ENCODE measurements around the gene ATP6V0D1.

Gene ATP6V0D1

DNA sequence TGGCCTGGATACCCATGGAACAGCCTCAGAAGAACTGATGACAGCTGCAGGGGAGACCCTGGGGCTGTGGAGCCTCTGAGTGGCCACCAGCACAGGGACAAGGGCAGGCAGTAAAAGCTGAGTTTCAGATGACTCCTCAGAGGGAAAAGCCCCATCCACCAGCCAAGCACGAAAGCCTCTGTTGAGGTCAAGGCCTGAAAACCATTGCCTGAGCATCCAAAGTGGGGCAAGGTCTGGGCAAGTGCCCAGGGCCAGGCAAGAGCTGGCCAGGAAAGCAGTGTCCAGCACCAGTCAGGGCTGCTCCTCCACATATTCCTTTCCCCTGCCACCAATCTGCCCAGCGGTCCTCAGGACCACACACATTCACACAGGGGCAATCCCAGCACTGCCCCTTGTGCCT, 16.4 kb downstream of the ATP6V0D1 start:
- no peak for DNase-seq (ENCODE audit: insufficient read length, low spot score)
- FAIRE-seq = no peak
- TF ChIP-seq TAF1 (IDR thresholded peaks at IDR 0.05; ENCODE audit: low read depth, low read length) = no peak
- TF ChIP-seq POLR2AphosphoS5 (IDR thresholded peaks at IDR 0.05; ENCODE audit: low read depth, low read length) = no peak
- no peak for TF ChIP-seq POLR2A (IDR thresholded peaks at IDR 0.05; ENCODE audit: low read depth, low read length)
- no peak for TF ChIP-seq SPI1 (IDR thresholded peaks at IDR 0.05; ENCODE audit: low read depth, low read length)
- no peak for TF ChIP-seq PAX5 (IDR thresholded peaks at IDR 0.05; ENCODE audit: insufficient read depth, low read length, severe bottlenecking)
- TF ChIP-seq POU2F2 (IDR thresholded peaks at IDR 0.05; ENCODE audit: low read depth, low read length) = no peak

DNA sequence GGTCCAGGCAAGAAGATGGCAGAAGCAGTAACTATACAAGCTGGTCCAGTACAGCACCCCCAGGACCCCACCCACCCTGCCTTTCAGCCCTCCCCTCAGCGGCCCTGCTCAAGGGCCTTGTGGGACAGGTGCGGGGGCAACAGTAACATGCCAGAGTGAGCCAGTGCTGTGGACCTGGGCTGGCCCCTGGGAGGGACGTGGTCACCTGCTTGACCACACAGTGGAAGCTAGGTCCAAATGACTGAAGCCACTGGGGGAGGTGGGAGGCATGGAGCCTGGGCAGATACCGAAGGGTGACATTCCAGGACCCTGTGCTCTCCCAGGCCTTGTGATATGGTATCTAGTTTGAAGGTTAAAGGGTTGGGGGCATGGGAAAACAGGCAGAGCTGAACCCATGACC, 17.3 kb downstream of the ATP6V0D1 start:
- no peak for FAIRE-seq
- TF ChIP-seq TAF1 (IDR thresholded peaks at IDR 0.05; ENCODE audit: low read depth, low read length) (no peak), POLR2AphosphoS5 (IDR thresholded peaks at IDR 0.05; ENCODE audit: low read depth, low read length) (no peak), POU2F2 (IDR thresholded peaks at IDR 0.05; ENCODE audit: low read depth, low read length) (no peak), POLR2A (IDR thresholded peaks at IDR 0.05; ENCODE audit: low read depth, low read length) (no peak), PAX5 (IDR thresholded peaks at IDR 0.05; ENCODE audit: insufficient read depth, low read length, severe bottlenecking) (no peak), SPI1 (IDR thresholded peaks at IDR 0.05; ENCODE audit: low read depth, low read length) (no peak)
- DNase-seq (ENCODE audit: insufficient read length, low spot score) = no peak

DNA sequence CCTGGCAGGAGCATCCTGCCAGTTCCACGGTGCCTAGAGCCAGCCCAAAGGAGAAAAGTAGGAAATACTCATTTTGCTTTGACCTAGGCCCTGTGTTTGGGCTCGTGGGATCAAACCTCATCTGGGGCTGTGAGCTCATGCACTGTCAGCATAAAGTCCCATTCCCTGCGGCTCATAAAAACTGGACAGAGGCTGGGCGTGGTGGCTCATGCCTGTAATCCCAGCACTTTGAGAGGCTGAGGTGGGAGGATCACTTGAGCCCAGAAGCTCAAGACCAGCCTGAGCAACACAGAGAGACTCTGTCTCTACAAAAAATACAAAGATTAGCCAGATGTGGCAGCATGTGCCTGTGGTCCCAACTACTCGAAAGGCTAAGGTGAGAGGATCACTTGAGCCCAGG, 17.9 kb downstream of the ATP6V0D1 start:
- DNase-seq (ENCODE audit: insufficient read length, low spot score) = no peak
- TF ChIP-seq POU2F2 (IDR thresholded peaks at IDR 0.05; ENCODE audit: low read depth, low read length) (no peak), TAF1 (IDR thresholded peaks at IDR 0.05; ENCODE audit: low read depth, low read length) (no peak), SPI1 (IDR thresholded peaks at IDR 0.05; ENCODE audit: low read depth, low read length) (no peak), POLR2AphosphoS5 (IDR thresholded peaks at IDR 0.05; ENCODE audit: low read depth, low read length) (no peak), POLR2A (IDR thresholded peaks at IDR 0.05; ENCODE audit: low read depth, low read length) (no peak), PAX5 (IDR thresholded peaks at IDR 0.05; ENCODE audit: insufficient read depth, low read length, severe bottlenecking) (no peak)

DNA sequence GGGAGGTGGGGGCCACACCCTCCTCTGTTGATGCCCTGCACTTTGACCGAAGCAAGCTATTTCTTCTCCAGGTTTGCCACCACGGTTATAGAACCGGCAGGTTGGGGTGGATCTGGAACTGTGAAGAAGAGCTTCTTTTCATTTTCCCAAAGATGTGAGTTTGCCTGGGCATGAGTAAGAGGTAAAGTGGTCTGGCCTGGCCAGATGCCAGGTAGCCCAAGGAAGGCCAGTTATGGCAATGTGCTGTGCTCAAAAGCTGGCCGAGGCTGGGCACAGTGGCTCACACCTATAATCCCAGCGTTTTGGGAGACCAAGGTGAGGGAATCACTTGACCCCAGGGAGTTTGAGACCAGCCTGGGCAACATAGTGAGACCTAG, 18.7 kb downstream of the ATP6V0D1 start:
- TF ChIP-seq SPI1 (IDR thresholded peaks at IDR 0.05; ENCODE audit: low read depth, low read length) = no peak
- TF ChIP-seq PAX5 (IDR thresholded peaks at IDR 0.05; ENCODE audit: insufficient read depth, low read length, severe bottlenecking) = no peak
- TF ChIP-seq POU2F2 (IDR thresholded peaks at IDR 0.05; ENCODE audit: low read depth, low read length) = no peak
- no peak for TF ChIP-seq POLR2A (IDR thresholded peaks at IDR 0.05; ENCODE audit: low read depth, low read length)
- TF ChIP-seq TAF1 (IDR thresholded peaks at IDR 0.05; ENCODE audit: low read depth, low read length) = no peak
- TF ChIP-seq POLR2AphosphoS5 (IDR thresholded peaks at IDR 0.05; ENCODE audit: low read depth, low read length) = no peak
- FAIRE-seq = no peak
- no peak for DNase-seq (ENCODE audit: insufficient read length, low spot score)

More for the DNA sequence above, 17.9 kb downstream of the ATP6V0D1 start:
- no peak for FAIRE-seq

DNA sequence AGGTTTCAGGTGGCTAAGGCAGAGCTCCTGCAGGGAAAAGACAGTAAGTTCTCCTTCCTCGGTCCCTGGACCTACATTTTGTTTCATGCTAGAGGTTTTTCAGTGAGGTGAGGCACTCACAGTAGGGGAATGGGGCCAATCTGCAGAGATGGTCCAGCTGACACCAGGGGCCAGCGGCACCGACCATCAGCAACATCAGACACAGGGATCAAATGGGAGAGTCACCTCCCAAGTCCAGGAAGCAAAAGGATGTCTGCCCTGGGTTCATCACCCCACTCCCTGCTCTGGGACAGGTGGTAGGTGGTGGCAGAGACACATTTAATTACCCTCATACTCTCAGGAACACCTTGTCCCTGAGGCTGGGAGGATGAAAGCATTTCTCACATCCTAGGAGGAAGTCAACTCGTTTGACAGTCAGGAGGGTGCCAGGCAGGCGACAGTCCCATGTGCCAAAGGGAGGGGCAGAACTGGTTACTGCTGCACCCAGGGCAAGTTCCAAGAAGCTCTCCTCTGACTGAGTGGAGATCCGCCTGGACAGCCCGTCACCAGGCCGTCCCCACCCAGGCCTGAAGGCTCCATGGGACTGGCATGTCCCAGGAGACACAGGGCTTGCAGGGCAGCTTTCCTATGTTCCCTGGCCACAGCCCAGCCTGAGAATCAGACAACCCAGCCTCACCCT, 19.2 kb downstream of the ATP6V0D1 start:
- no peak for FAIRE-seq
- no peak for DNase-seq (ENCODE audit: insufficient read length, low spot score)
- TF ChIP-seq TAF1 (IDR thresholded peaks at IDR 0.05; ENCODE audit: low read depth, low read length) (no peak), PAX5 (IDR thresholded peaks at IDR 0.05; ENCODE audit: insufficient read depth, low read length, severe bottlenecking) (no peak), POU2F2 (IDR thresholded peaks at IDR 0.05; ENCODE audit: low read depth, low read length) (no peak), POLR2A (IDR thresholded peaks at IDR 0.05; ENCODE audit: low read depth, low read length) (no peak), SPI1 (IDR thresholded peaks at IDR 0.05; ENCODE audit: low read depth, low read length) (no peak)

DNA sequence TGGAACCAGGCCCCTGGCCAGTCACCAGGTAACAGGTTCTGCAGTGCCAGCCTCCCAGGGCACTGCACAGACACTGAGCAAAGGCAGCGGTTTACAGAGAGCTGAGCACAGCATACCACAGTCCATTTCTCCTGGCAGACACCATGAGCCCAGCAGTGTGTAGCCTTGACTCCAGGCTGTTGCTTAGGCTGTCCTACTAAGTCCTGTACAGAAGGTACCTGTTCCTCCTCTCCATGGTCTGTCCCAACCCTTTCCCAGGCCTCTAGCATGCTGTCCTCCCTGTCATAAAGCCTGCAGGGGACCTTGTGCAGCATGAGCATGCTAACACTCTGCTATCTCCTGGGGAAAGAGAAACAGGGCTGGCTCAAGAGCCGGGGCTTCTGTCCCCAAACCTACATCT, 20.0 kb downstream of the ATP6V0D1 start:
- TF ChIP-seq PAX5 (IDR thresholded peaks at IDR 0.05; ENCODE audit: insufficient read depth, low read length, severe bottlenecking) (no peak), POLR2AphosphoS5 (IDR thresholded peaks at IDR 0.05; ENCODE audit: low read depth, low read length) (no peak), TAF1 (IDR thresholded peaks at IDR 0.05; ENCODE audit: low read depth, low read length) (no peak), SPI1 (IDR thresholded peaks at IDR 0.05; ENCODE audit: low read depth, low read length) (no peak), POLR2A (IDR thresholded peaks at IDR 0.05; ENCODE audit: low read depth, low read length) (no peak), POU2F2 (IDR thresholded peaks at IDR 0.05; ENCODE audit: low read depth, low read length) (no peak)
- no peak for FAIRE-seq

DNA sequence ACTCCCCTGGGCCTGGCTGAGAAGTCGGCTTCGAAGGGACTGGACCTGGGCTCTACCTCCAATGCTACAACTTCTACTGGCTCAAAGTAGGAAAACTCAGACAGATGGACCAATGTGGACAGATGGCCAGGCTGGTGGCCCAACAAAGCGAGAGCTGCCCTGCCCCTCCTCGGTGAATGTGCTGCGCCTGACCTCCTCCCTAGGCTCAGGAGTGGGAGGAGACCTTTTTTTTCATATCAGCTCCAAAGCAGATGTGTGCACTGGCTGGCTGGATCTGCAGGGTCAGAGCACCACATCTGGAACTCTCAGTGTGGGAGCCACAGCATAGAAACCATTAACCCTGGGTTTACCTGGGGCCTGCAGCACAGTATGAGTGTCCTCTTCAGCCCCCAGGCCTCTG, 20.8 kb downstream of the ATP6V0D1 start:
- FAIRE-seq (no peak), DNase-seq (ENCODE audit: insufficient read length, low spot score) (no peak)
- no peak for TF ChIP-seq PAX5 (IDR thresholded peaks at IDR 0.05; ENCODE audit: insufficient read depth, low read length, severe bottlenecking)
- no peak for TF ChIP-seq POLR2A (IDR thresholded peaks at IDR 0.05; ENCODE audit: low read depth, low read length)
- no peak for TF ChIP-seq POLR2AphosphoS5 (IDR thresholded peaks at IDR 0.05; ENCODE audit: low read depth, low read length)
- no peak for TF ChIP-seq SPI1 (IDR thresholded peaks at IDR 0.05; ENCODE audit: low read depth, low read length)
- TF ChIP-seq TAF1 (IDR thresholded peaks at IDR 0.05; ENCODE audit: low read depth, low read length) = no peak
- TF ChIP-seq POU2F2 (IDR thresholded peaks at IDR 0.05; ENCODE audit: low read depth, low read length) = no peak

More for the DNA sequence above, 20.0 kb downstream of the ATP6V0D1 start:
- no peak for DNase-seq (ENCODE audit: insufficient read length, low spot score)

DNA sequence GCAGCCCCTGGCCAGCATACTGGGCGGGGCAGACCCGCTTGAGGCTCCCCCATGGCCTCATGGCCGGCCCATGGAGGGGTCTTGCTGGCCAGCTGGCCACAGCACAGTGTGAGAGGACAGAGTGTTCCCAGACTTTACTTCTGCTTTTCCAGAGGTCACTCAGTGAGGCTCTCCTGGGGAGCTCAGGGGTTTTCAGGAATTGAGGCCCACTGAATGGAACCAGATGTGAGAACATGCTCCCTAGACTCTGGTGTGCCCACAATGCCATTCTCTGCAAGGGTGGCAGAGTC, 21.2 kb downstream of the ATP6V0D1 start:
- FAIRE-seq (no peak), DNase-seq (ENCODE audit: insufficient read length, low spot score) (no peak)

DNA sequence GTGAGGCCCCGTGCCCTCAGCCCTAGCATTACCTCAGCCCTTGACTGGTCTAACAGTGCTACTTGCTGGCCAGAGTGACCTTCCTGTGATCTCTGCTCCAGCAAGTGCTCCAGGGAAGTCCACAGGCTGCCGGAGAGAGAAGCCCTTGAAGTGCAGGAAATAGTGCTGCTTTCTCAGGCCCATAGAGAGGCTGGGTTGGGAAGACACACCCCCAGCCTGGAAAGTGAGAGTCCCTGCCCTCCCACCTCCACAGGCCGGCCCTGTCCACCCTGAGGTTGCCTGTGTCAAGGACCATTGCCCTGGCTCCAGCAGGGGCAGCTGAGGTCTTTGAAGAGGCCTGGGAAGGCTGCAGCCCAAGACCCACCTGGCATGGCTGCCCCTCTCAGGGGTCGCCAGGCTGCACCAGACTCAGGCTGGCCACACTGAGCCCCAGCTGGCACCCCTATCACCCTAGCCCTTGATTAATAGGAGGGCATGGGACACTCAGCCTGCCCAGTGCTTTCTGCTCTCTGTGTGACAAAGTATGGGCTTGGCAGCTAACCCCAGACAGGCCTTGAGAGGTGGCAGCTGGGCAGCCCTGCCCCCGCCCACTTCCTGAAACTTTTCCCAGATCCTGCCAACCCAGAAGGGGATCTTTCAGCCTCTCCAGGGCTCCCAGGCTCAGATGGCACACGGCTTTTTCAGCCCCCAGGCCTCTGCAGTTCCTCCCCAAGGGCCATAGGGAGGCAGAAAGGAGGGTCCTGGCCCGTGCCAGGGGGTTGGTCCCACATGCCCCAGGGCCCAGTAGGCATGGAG, 21.7 kb downstream of the ATP6V0D1 start:
- TF ChIP-seq PAX5 (IDR thresholded peaks at IDR 0.05; ENCODE audit: insufficient read depth, low read length, severe bottlenecking) (no peak), TAF1 (IDR thresholded peaks at IDR 0.05; ENCODE audit: low read depth, low read length) (no peak), POU2F2 (IDR thresholded peaks at IDR 0.05; ENCODE audit: low read depth, low read length) (no peak), POLR2A (IDR thresholded peaks at IDR 0.05; ENCODE audit: low read depth, low read length) (no peak), SPI1 (IDR thresholded peaks at IDR 0.05; ENCODE audit: low read depth, low read length) (no peak), POLR2AphosphoS5 (IDR thresholded peaks at IDR 0.05; ENCODE audit: low read depth, low read length) (no peak)
- FAIRE-seq = no peak
- no peak for DNase-seq (ENCODE audit: insufficient read length, low spot score)

More for the DNA sequence above, 21.2 kb downstream of the ATP6V0D1 start:
- TF ChIP-seq POLR2AphosphoS5 (IDR thresholded peaks at IDR 0.05; ENCODE audit: low read depth, low read length) = no peak
- TF ChIP-seq POLR2A (IDR thresholded peaks at IDR 0.05; ENCODE audit: low read depth, low read length) = no peak
- no peak for TF ChIP-seq SPI1 (IDR thresholded peaks at IDR 0.05; ENCODE audit: low read depth, low read length)
- TF ChIP-seq PAX5 (IDR thresholded peaks at IDR 0.05; ENCODE audit: insufficient read depth, low read length, severe bottlenecking) = no peak
- no peak for TF ChIP-seq TAF1 (IDR thresholded peaks at IDR 0.05; ENCODE audit: low read depth, low read length)
- no peak for TF ChIP-seq POU2F2 (IDR thresholded peaks at IDR 0.05; ENCODE audit: low read depth, low read length)

All from GM12891 (cell line).